Measurements from ENCODE around the gene CBS. TPM values are rescaled to one million over a fixed set of nuclear protein-coding genes. Genes with fewer than 3 reads are reported as not detected.
"Not testable (repeated sequence)": the region's sequence is repeated elsewhere in the genome, so short reads cannot be mapped to it uniquely, and the experiment has no call there.

Gene CBS
- total RNA-seq, 2 experiments from 2014 or later, result 60.4 to 64.2 TPM

DNA sequence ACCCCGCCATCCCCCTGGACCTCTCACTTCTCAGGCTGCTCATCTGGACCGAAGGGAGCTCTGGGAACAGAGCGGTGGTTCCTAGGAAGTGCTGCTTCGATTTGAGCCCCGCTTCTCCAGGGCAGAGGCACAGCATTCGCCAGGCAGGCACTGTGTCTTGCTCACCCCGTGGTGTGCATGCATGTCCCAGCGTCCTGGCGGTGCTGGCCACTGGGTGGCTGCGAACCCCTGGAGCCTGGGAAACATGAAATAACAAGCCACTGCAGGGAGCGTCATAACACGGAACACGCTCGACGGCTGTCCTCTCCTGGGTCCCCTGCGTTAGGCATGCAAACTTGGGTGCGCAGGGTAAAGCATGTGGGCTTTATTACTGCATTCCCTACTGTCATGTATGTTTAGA, 13.8 kb upstream of the CBS start:
- H3K9me3 Mint-ChIP-seq; DNase-seq; H3K4me1 Mint-ChIP-seq; POLR2A ChIA-PET; H3K27ac Mint-ChIP-seq; CTCF ChIA-PET; H3K27me3 Mint-ChIP-seq; H3K36me3 Mint-ChIP-seq (ENCODE audit: low read depth); H3K4me3 Mint-ChIP-seq: not testable (repeated sequence)

DNA sequence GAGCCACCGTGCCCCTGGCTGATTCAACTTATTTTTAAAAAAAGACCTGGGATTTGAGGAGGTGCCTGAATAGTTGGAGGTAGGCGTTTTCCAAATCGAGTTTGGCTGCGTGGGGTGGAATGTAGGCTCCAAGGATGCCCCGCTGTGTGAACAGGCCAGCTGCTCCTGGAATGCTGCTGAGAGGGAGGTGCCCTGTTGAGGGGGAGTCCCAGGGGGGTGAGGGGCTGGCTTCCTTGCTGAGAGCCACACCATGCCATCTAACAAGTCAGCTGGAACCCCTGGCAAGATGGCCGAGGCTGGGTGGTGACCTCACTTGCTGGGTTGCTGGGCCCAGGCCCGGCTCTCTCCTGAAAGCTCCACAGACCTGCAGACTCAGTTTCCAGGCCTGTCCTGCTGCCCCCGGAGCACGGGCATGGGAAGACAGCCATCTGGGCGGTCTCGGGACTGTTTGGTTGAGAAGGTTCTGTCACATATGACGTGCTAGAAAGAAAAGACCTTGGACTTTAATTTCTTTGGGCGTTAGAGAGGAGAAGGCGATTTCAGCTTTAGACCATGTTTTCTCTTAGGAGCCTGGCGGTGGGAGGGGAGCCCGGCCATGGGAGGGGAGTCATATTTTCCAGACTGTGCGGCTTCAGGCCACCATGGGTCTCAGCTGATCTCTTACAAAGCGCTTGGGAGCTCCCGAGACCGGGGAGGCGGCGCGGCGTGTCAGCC, 7.1 kb upstream of the CBS start:
- DNase-seq; H3K4me3 Mint-ChIP-seq; H3K9me3 Mint-ChIP-seq; H3K27ac Mint-ChIP-seq; POLR2A ChIA-PET; H3K36me3 Mint-ChIP-seq (ENCODE audit: low read depth); H3K27me3 Mint-ChIP-seq; H3K4me1 Mint-ChIP-seq; CTCF ChIA-PET: not testable (repeated sequence)

DNA sequence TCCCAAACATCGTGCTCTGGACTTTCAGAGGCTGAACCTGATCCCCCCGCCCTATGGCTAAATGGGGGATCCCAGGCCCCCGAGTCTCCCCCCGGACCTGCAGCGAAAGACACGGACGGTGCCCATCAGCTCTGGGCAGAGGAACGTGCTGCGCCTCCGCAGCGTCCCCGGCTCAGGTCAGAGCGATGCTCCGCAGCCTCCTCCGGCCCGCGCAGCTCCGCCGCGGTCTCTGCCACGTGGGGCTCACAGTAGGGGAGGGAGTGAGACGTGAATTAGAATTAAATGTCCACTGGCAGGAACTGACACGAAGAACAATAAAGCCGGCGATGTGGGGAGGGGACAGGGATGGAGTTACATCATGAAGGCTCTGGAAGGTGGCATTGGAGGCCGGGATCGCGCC, 1.0 kb upstream of the CBS start:
- H3K4me3 Mint-ChIP-seq; DNase-seq; H3K36me3 Mint-ChIP-seq (ENCODE audit: low read depth); H3K27me3 Mint-ChIP-seq; H3K9me3 Mint-ChIP-seq; H3K27ac Mint-ChIP-seq; CTCF ChIA-PET; POLR2A ChIA-PET; H3K4me1 Mint-ChIP-seq: not testable (repeated sequence)

DNA sequence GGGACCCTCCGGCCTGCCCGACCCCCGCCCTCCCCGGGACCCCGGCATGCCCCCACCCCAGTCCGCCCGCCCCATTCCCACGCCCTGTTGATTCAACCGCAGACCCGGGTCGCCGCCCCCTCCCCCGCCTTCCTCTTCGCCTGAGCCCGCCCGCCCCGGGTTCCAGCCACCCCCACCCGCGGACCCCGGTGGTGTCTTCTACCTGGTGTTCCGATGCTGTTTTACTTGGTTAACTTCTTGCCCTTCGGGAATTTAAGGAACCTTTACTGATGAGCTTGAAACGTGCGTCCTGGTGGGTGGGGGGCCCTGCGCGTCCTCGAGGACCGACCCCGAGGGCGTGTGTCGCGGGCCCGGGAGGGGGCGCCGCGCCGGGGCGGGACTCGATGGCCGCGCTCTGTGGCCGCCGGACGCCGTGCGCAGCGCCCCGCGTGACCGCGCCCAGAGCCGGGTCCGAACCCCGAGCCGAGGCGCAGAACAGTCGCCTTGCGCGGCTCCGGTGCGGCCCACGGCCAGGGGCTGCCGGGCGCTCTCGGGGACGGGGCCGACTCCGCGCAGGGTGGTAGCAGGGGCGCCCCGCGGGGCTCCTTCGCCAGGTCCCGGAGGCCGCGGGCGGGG, 495 bp upstream of the CBS start:
- POLR2A ChIA-PET; CTCF ChIA-PET; H3K27ac Mint-ChIP-seq; DNase-seq; H3K36me3 Mint-ChIP-seq (ENCODE audit: low read depth); H3K9me3 Mint-ChIP-seq; H3K4me1 Mint-ChIP-seq; H3K4me3 Mint-ChIP-seq; H3K27me3 Mint-ChIP-seq: not testable (repeated sequence)

DNA sequence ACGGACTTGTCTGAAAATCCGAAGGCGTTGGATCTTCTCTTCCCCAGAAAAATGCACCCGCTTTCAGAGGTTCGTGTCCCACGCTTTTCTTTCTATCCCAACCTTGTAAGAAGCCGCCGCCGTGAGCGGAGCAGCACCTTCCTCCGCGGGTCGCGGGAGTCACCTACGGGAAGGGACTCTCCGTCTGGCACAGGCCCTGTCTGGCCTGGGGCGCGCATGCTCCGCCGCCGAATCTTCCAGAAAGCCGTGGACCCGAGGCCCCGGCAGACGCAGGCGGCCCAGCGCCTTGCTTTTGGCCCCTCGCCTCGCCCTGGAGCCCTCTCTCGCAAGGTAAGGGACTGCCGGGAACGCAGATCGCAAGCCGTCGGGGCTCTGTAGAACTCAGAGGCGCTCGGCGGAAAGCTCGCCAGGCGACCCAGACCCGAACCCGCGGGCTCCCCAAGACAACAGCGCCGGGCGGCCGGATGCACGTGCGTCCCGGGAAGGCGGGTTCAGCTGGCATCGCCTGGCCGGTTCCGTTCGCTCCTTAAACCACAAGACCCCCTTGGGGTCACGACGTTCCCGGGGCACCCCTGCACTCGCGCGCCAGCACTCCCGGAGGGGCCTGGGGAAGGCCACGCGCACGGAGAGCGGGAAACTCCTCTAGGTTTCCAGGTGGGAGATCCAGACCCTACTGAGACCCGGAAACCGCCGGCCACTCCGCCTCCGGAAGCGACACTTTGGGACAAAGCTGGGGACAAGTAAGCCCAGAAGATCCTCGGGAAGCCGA, 1.1 kb downstream of the CBS start:
- H3K36me3 Mint-ChIP-seq (ENCODE audit: low read depth), result not testable (repeated sequence)

DNA sequence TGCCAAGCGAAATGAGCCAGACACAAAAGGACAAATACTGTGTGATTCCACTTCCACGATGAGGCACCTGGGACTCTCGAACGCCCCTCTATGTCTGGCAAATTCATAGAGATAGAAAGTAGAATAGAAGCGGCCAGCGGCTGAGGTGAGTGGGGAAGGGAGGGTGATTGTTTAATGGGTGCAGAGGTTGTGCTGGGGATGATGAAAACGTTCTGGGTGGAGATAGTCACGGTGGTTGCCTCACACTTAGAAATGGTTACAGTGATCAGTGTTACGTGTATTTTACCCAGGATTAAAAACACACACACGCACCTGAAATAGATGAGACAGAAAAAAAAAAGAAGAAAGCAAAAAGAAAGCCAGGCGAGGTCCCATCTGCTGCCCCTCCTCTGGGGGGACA, 2.9 kb downstream of the CBS start:
- CTCF ChIA-PET; H3K4me1 Mint-ChIP-seq; DNase-seq; H3K9me3 Mint-ChIP-seq; H3K4me3 Mint-ChIP-seq; H3K27ac Mint-ChIP-seq; POLR2A ChIA-PET; H3K27me3 Mint-ChIP-seq; H3K36me3 Mint-ChIP-seq (ENCODE audit: low read depth): not testable (repeated sequence)

More for the DNA sequence above, 1.1 kb downstream of the CBS start:
- CTCF ChIA-PET, H3K4me1 Mint-ChIP-seq, H3K27me3 Mint-ChIP-seq, DNase-seq, H3K9me3 Mint-ChIP-seq, H3K27ac Mint-ChIP-seq, POLR2A ChIA-PET, H3K4me3 Mint-ChIP-seq: not testable (repeated sequence)

DNA sequence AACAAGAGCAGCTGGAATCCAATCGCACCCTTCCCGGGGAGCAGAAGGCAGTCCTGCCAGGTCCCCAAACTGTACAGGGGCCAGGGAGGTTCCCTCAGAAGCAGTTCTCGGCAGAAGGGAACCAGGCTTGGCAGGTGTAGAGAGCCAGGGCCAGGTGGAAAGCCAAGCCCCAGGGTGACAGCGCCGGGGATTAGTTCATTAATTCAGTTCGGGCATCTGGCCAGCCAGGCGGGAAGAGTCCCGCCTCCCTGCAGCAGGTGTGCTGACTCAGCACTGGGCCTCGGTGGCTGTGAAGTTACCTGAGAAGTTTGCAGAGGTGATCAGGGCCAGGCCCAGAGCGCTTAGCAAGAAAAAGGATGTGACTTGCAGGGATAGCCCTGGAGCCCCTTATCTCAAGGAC, 6.0 kb downstream of the CBS start:
- H3K9me3 Mint-ChIP-seq; POLR2A ChIA-PET; H3K4me3 Mint-ChIP-seq; H3K27ac Mint-ChIP-seq; CTCF ChIA-PET; H3K36me3 Mint-ChIP-seq (ENCODE audit: low read depth); H3K27me3 Mint-ChIP-seq; H3K4me1 Mint-ChIP-seq; DNase-seq: not testable (repeated sequence)

DNA sequence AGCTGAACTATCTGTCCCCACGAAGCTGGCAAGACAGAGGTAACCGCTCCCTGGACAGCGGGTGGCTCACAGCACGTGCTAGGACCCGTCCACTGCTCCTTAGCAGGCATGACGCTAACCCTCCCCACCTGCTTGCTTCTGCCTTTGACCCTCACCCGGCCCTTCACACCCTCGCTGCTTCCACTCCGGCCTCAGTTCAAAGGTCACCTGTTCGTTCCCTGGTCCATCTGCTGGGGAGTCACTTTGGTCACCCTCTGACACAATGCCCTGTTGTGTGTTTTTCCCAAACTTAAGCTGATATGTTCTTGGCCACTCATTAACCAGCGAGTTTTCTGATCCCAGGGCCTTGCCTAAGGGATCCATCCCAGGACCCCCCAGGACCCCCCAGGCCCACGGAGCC, 7.6 kb downstream of the CBS start:
- H3K27me3 Mint-ChIP-seq; H3K36me3 Mint-ChIP-seq (ENCODE audit: low read depth); H3K4me3 Mint-ChIP-seq; POLR2A ChIA-PET; DNase-seq; CTCF ChIA-PET; H3K9me3 Mint-ChIP-seq; H3K27ac Mint-ChIP-seq; H3K4me1 Mint-ChIP-seq: not testable (repeated sequence)

DNA sequence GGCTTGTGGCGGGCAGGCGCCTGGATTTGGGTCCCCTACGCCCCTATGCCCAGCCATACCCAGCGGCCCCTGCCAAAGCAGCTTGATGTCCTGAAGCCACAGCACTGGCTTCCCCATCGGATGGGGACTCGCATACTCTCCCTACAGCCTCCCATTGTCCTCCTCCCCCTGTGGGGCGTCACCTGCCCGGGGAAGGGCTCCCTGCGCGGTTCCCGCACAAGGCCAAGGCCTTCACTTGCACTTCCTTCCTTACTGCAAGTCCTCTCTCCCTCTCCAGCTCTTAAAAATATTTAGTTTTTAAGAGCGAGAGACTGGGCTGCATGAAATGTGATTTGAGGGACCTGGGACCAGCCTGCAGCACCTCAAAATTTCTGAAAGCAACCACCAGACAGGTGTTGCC, 8.9 kb downstream of the CBS start:
- CTCF ChIA-PET; DNase-seq; POLR2A ChIA-PET; H3K27ac Mint-ChIP-seq; H3K27me3 Mint-ChIP-seq; H3K4me1 Mint-ChIP-seq; H3K4me3 Mint-ChIP-seq; H3K36me3 Mint-ChIP-seq (ENCODE audit: low read depth); H3K9me3 Mint-ChIP-seq: not testable (repeated sequence)

DNA sequence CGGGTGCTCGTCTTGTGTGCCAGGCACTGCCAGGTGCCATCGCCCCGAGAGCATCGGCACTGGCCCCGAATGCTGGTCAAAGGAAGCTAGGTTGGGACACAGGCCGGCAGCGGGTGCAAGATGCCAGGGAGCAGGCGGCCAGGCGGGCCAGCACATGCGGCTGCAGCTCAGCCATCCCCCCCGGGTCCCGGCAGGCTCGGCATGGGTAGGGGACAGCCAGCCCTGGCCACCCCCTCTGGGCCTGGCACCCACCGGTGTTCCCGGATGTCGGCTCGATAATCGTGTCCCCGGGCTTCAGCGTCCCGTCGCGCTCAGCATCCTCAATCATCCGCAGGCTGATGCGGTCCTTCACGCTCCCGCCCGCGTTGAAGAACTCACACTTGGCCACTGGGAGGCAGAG, 9.6 kb downstream of the CBS start:
- CTCF ChIA-PET; H3K36me3 Mint-ChIP-seq (ENCODE audit: low read depth); H3K4me3 Mint-ChIP-seq; DNase-seq; H3K9me3 Mint-ChIP-seq; POLR2A ChIA-PET; H3K27me3 Mint-ChIP-seq; H3K4me1 Mint-ChIP-seq; H3K27ac Mint-ChIP-seq: not testable (repeated sequence)

DNA sequence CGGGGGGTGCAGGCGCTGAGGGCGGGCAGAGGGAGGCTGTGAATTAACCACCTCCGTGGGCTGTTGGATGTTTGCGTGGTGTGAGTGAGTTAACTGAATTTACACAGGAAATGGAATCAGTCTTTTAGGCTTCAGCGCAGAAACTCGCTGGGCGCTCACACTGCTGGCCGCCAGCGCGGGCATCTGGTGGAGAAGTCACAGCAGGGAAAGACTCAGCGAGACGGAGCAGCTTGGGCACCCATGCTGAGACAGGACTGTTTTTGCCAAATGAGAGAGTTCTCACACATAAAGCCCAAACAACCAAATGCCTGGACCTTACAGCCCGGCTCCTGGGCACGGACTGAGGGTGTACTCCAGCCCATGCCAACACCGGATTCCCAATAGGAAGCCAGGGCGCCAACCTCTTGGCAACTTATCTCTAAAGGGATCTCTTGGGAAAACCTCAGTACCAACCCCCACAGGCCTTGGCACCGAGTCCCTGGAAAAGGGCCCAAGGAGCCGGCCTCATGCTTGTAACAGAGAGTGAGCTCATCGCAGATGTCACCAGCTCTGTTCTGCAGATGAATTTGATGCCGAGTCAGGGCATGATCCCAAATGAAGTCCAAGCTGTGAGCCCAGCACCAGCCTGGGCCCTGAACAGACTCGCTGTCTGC, 11.2 kb downstream of the CBS start:
- H3K9me3 Mint-ChIP-seq; CTCF ChIA-PET; POLR2A ChIA-PET; H3K4me3 Mint-ChIP-seq; DNase-seq; H3K27ac Mint-ChIP-seq; H3K27me3 Mint-ChIP-seq; H3K36me3 Mint-ChIP-seq (ENCODE audit: low read depth); H3K4me1 Mint-ChIP-seq: not testable (repeated sequence)

DNA sequence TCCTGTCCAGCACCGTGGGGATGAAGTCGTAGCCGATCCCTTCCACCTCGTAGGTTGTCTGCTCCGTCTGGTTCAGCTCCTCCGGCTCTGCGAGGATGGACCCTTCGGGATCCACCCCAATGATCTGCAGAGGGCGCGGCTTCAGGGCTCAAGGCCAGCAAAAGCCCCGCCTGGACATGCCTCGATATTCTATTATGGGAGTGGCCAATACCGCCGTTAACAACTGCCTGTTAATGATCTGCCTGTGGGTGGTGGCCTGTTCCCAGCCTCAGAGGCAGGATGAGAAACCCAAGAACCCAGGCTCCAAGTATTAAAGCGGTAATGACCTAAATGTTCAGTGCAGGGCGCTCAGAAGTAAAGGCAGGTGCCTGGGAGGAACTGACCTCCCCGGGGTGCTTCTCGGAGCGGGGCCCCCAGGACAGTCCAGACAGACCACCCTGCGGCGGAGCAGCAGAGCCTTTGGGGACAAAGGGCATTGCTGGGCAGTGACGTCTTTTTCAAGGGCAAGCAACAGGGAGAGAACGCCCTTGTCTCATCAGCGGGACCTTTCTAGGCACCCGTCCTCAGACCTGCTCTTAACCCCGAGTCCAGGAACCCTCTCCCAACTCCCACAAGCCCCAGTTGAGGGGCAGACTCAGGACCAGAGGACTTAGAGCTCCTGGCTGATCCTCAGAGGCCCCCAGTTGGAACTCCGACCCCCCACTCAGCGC, 12.5 kb downstream of the CBS start:
- H3K4me1 Mint-ChIP-seq; POLR2A ChIA-PET; H3K36me3 Mint-ChIP-seq (ENCODE audit: low read depth); H3K27ac Mint-ChIP-seq; CTCF ChIA-PET; H3K4me3 Mint-ChIP-seq; H3K9me3 Mint-ChIP-seq; DNase-seq; H3K27me3 Mint-ChIP-seq: not testable (repeated sequence)

DNA sequence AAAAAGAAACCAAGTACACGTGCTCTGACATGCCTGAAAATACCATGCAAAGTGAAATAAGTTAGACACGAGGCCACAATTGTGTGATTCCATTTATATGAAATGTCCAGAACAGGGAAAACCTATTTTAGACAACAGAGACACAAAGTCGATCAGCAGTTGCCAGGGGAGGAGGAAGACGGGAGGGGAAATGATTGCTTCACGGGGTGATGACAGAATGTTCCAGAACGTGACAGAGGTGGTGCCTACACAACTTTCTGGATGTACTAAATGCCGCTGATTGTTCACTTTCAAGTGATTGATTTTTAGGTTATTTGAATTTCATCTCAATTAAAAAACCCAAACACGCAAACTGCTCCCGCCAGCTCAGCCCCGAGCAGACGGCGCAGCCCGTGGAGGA, 22.5 kb downstream of the CBS start:
- DNase-seq; H3K27ac Mint-ChIP-seq; H3K36me3 Mint-ChIP-seq (ENCODE audit: low read depth); CTCF ChIA-PET; H3K4me1 Mint-ChIP-seq; POLR2A ChIA-PET; H3K4me3 Mint-ChIP-seq; H3K27me3 Mint-ChIP-seq; H3K9me3 Mint-ChIP-seq: not testable (repeated sequence)

Measured in activated CD4-positive, alpha-beta memory T cell treated with anti-CD3 and anti-CD28 coated beads, Interleukin-2, amount 10 ng/mL, durations not matched to agents 7 days and 5 days (primary cell).